Measurements from ENCODE around the gene ERAS. TPM values are rescaled to one million over a fixed set of nuclear protein-coding genes. Genes with fewer than 3 reads are reported as not detected.

The ERAS gene
- total RNA-seq, 1 experiment from 2014 or later = 0.23 TPM

DNA sequence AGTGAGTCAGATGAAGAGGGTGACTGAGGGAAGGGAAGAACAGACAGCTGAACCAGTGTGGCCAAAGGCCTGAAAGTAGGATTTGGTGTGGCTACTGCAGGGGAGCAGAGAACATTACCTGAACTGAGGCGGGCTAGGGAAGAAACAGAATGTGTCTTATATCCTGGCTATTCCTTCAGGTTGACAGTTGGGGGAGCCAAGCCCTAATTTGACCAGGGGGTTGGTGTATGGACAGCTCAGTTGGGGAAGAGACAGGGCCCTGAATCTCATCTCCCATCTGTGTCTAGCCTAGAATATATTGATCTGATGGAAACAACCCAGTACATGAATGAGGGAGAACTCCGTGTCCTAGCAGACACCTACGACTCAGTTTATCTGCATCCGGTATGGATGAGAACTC lies 20.2 kb upstream of the ERAS start:
- Histone ChIP-seq H3K36me3 (ENCODE audit: control insufficient read depth, insufficient read depth, low read length) (peaks cover 3% of the 10 kb centered on the region; the same call in 1 of the 2 replicates), H3K27me3 (ENCODE audit: control insufficient read depth, insufficient read depth, low read length) (no peaks in the 10 kb centered on the region), H3K4me1 (ENCODE audit: control insufficient read depth, insufficient read depth, low read length) (no peaks in the 10 kb centered on the region), H3K4me3 (ENCODE audit: low read depth in 2 of 2, low read length in 2 of 2) (no peak overlapping the region), H3K9me3 (ENCODE audit: control insufficient read depth, insufficient read depth, low read depth, low read length) (no peaks in the 10 kb centered on the region), H3K27ac (ENCODE audit: low read length) (no peak overlapping the region)
- CTCF ChIA-PET = no interaction called here
- no peak for ATAC-seq
- TF ChIP-seq, protein P1, sequence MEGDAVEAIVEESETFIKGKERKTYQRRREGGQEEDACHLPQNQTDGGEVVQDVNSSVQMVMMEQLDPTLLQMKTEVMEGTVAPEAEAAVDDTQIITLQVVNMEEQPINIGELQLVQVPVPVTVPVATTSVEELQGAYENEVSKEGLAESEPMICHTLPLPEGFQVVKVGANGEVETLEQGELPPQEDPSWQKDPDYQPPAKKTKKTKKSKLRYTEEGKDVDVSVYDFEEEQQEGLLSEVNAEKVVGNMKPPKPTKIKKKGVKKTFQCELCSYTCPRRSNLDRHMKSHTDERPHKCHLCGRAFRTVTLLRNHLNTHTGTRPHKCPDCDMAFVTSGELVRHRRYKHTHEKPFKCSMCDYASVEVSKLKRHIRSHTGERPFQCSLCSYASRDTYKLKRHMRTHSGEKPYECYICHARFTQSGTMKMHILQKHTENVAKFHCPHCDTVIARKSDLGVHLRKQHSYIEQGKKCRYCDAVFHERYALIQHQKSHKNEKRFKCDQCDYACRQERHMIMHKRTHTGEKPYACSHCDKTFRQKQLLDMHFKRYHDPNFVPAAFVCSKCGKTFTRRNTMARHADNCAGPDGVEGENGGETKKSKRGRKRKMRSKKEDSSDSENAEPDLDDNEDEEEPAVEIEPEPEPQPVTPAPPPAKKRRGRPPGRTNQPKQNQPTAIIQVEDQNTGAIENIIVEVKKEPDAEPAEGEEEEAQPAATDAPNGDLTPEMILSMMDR (IDR thresholded peaks at IDR 0.05) = no peak
- TF ChIP-seq TCF7L2 (IDR thresholded peaks at IDR 0.05; ENCODE audit: low read depth, low read length) (no peak), SIN3A (IDR thresholded peaks at IDR 0.05; ENCODE audit: borderline replicate concordance, insufficient read depth, low read depth, low read length) (no peak)
- TF ChIP-seq, protein P2, sequence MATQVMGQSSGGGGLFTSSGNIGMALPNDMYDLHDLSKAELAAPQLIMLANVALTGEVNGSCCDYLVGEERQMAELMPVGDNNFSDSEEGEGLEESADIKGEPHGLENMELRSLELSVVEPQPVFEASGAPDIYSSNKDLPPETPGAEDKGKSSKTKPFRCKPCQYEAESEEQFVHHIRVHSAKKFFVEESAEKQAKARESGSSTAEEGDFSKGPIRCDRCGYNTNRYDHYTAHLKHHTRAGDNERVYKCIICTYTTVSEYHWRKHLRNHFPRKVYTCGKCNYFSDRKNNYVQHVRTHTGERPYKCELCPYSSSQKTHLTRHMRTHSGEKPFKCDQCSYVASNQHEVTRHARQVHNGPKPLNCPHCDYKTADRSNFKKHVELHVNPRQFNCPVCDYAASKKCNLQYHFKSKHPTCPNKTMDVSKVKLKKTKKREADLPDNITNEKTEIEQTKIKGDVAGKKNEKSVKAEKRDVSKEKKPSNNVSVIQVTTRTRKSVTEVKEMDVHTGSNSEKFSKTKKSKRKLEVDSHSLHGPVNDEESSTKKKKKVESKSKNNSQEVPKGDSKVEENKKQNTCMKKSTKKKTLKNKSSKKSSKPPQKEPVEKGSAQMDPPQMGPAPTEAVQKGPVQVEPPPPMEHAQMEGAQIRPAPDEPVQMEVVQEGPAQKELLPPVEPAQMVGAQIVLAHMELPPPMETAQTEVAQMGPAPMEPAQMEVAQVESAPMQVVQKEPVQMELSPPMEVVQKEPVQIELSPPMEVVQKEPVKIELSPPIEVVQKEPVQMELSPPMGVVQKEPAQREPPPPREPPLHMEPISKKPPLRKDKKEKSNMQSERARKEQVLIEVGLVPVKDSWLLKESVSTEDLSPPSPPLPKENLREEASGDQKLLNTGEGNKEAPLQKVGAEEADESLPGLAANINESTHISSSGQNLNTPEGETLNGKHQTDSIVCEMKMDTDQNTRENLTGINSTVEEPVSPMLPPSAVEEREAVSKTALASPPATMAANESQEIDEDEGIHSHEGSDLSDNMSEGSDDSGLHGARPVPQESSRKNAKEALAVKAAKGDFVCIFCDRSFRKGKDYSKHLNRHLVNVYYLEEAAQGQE (IDR thresholded peaks at IDR 0.05; ENCODE audit: insufficient read depth in 1 of 2, low read depth in 2 of 2, low read length in 1 of 2) = no peak
- no TSS peak for BruUV-seq (replicated peaks)
- POLR2A ChIA-PET = no interaction called here
- no peak for DNase-seq (ENCODE audit: low read depth, low spot score)
- intact Hi-C loops (cut with micrococcal nuclease; ENCODE audit: unreplicated experiment) (no loop called here), in situ Hi-C loops (cut with HindIII; ENCODE audit: low pct_unique_long_range_greater_than_20kb, low sequenced_read_pairs) (no loop called here)

DNA sequence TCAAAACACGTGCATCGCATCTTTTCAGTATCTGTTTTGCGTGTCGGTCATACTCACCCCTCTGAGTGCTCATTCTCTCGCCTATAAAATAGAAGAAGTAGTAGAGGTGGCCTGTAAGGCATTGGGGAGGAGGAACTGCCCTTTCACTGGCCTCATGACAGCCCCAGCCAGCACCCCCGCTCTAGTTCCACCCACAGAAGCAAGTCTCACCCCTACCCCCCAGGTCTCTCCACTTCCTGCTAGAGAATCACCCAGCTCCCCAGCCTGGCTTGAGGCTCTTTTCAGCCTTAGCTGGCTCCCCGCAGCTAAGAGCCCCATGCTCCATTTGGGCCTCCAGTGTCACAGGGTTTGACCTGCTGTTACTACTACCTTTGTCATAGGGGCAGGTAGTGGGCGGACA lies 12.7 kb upstream of the ERAS start:
- in situ Hi-C loops (cut with HindIII; ENCODE audit: low pct_unique_long_range_greater_than_20kb, low sequenced_read_pairs) = no loop called here
- no peaks in the 10 kb centered on the region for H3K9me3 ChIP-seq (ENCODE audit: control insufficient read depth, insufficient read depth, low read depth, low read length)
- TF ChIP-seq, protein P1 (IDR thresholded peaks at IDR 0.05) = no peak
- TF ChIP-seq, protein P2 (IDR thresholded peaks at IDR 0.05; ENCODE audit: insufficient read depth in 1 of 2, low read depth in 2 of 2, low read length in 1 of 2) = no peak
- TF ChIP-seq TCF7L2 (IDR thresholded peaks at IDR 0.05; ENCODE audit: low read depth, low read length) (no peak), SIN3A (IDR thresholded peaks at IDR 0.05; ENCODE audit: borderline replicate concordance, insufficient read depth, low read depth, low read length) (no peak), POLR2AphosphoS5 (IDR thresholded peaks at IDR 0.05; ENCODE audit: low read depth, low read length) (no peak)
- DNase-seq (ENCODE audit: low read depth, low spot score) = no peak
- no peaks in the 10 kb centered on the region for H3K27me3 ChIP-seq (ENCODE audit: control insufficient read depth, insufficient read depth, low read length)
- no peak overlapping the region for H3K27ac ChIP-seq (ENCODE audit: low read length)
- H3K4me3 ChIP-seq (ENCODE audit: low read depth in 2 of 2, low read length in 2 of 2) = no peak overlapping the region
- no TSS peak for BruUV-seq (replicated peaks)
- no peak for ATAC-seq
- H3K36me3 ChIP-seq (ENCODE audit: control insufficient read depth, insufficient read depth, low read length) = no peaks in the 10 kb centered on the region; the same call in 1 of the 2 replicates
- CTCF ChIA-PET = no interaction called here
- intact Hi-C loops (cut with micrococcal nuclease; ENCODE audit: unreplicated experiment) = no loop called here
- POLR2A ChIA-PET = no interaction called here
- H3K4me1 ChIP-seq (ENCODE audit: control insufficient read depth, insufficient read depth, low read length) = no peaks in the 10 kb centered on the region

All from Panc1 (cell line).